Caki2 (cell line): ENCODE results near the gene TRIM34. TPM values are rescaled to one million over a fixed set of nuclear protein-coding genes. Genes with fewer than 3 reads are reported as not detected.
"Not testable (repeated sequence)": the region's sequence is repeated elsewhere in the genome, so short reads cannot be mapped to it uniquely, and the experiment has no call there.

Source experiments
- DNase-seq: peaks from one replicate; pipeline ENCODE4 v3.0.0-alpha.2; 2015; ENCODE audit warnings: low read depth
- in situ Hi-C: cut with HindIII; loops from 2 replicates; pipeline ENCODE4 v1.10.0; 2016; ENCODE audit warnings: low sequenced_read_pairs, low pct_unique_long_range_greater_than_20kb, mixed read lengths
- total RNA-seq: library from RNA; depleted of rRNA; stranded (reverse); fragments of >200 nt; shearing (Covaris generic); gene quantifications from 2 replicates; pipeline ENCODE4 v1.2.3, GENCODE V29; 2014; ENCODE audit warnings: low replicate concordance; rRNA removed

TRIM34 gene, protein sequence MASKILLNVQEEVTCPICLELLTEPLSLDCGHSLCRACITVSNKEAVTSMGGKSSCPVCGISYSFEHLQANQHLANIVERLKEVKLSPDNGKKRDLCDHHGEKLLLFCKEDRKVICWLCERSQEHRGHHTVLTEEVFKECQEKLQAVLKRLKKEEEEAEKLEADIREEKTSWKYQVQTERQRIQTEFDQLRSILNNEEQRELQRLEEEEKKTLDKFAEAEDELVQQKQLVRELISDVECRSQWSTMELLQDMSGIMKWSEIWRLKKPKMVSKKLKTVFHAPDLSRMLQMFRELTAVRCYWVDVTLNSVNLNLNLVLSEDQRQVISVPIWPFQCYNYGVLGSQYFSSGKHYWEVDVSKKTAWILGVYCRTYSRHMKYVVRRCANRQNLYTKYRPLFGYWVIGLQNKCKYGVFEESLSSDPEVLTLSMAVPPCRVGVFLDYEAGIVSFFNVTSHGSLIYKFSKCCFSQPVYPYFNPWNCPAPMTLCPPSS
- 8.1 and 15.3 TPM in 2 replicates for total RNA-seq

DNA sequence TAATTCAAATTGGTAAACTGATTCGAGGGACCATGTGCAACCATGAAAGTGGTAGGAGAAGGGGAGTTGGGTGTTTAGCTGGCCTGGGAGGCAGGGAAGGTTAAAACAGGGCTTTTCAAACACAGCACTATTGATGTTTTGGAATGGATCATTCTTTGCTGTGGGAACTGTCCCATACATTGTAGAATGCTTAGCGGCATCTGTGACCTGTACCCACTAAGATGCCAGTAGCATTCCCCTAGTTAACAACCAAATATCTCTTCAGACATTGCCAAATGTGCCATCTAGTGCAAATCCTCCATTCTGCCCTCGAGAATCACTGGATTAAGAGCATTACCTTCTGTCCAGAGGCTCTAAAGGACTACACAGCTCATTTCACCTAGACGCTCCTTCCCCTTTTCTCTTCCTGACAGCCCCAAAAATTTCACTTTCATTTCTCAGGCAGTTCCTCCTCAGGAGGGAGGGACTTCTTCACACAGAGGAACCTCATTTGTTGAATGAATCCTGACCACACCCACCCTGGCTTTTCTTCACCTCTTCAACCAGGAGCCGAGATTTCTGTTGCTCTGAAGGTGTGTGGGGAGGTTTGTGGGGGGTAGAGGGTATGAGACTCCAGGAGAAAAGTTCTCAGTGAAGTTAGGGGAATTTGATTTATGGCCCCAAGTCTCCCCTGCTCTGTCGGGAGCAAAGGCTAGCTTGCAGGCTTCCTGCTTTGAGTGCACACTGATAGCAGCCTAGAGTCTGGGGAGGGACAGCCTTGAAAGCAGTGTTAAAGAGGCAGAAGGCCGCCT lies at the start of gene TRIM34:
TSS of gene TRIM34 (plus strand) at position 513 of the 791 bp plus-strand sequence. CDS start 7,331 bp downstream, outside the sequence.
- peak; percentile 68 for DNase-seq
- in situ Hi-C loops, result no loop called here

DNA sequence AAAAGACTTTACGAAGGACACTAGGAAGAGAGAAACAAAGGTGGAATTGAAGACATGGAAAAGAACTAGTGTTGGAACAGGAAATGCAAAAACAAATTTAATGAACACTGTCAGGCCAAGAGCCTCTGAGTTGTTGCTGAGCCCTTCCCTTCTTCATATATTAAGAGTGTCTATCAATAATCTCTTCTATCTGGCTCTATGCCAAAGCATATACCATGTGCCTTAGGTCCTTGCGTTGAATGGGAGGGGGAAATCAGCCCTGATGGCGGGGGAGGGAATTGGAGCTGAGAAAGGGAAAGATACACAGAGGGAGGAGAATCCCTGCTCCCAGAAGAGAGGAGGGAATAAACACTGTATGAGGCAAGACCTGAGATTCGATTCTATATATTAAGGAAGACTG lies 49.6 kb upstream of the TRIM34 start:
- no peak for DNase-seq
- in situ Hi-C loops, result no loop called here

DNA sequence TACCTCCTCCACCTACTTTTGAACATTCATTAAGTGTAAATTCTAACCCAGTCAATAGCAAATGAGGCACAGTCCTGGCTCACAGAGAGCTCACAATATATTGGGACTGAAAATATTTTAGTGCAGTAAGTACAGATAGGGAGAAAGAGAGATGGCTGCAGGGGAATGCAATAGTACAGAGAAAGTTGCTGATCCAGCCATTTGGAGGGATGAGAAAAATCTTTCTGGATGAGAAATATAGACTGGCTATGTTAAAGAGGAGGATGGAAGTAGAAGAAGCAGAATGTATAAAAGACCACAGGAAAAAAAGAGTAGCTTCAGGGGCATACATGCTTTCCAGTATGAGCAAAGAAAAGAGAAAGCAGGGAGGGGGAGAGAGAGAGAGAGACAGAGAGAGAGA lies 47.7 kb upstream of the TRIM34 start:
- in situ Hi-C loops, result no loop called here
- DNase-seq, result no peak

DNA sequence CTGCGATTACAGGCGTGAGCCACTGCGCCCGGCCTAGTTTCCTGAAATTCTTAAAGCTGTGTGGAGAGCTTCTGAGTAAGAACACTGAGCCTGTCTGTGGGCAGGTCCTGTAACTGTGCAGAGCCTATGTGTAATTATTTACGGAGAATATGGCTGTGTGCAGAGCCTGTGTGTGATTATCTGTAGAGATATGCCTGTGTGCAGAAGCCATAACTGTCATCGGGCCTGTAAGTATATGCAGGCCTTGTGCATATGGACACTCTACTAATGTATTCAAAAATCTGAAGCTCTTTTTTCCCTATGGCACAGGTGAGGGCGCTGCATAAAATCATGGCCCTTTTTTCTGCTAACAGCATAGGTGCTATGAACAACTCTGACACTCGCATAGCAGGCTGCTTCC lies 44.2 kb upstream of the TRIM34 start, which contains the start of gene OR52B6:
TSS of gene OR52B6 (plus strand) at position 301 of the 400 bp plus-strand sequence. CDS start at position 301, 0 bp downstream.
- no peak for DNase-seq
- in situ Hi-C loops, result no loop called here

DNA sequence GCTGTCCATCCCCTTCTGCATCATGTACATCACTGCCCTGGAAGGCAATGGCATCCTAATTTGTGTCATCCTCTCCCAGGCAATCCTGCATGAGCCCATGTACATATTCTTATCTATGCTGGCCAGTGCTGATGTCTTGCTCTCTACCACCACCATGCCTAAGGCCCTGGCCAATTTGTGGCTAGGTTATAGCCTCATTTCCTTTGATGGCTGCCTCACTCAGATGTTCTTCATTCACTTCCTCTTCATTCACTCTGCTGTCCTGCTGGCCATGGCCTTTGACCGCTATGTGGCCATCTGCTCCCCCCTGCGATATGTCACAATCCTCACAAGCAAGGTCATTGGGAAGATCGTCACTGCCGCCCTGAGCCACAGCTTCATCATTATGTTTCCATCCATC lies 43.8 kb upstream of the TRIM34 start:
- in situ Hi-C loops, result no loop called here
- no peak for DNase-seq

DNA sequence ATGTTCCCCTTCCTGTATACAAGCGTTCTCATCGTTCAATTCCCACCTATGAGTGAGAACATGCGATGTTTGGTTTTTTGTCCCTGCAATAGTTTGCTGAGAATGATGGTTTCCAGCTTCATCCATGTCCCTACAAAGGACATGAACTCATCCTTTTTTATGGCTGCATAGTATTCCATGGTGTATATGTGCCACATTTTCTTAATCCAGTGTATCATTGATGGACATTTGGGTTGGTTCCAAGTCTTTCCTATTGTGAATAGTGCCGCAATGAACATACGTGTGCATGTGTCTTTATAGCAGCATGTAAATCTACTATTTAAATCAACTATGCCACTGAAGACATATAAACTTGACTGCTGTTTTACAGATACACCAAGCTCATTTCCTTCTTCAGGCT lies 40.3 kb upstream of the TRIM34 start:
- in situ Hi-C loops, DNase-seq: not testable (repeated sequence)

DNA sequence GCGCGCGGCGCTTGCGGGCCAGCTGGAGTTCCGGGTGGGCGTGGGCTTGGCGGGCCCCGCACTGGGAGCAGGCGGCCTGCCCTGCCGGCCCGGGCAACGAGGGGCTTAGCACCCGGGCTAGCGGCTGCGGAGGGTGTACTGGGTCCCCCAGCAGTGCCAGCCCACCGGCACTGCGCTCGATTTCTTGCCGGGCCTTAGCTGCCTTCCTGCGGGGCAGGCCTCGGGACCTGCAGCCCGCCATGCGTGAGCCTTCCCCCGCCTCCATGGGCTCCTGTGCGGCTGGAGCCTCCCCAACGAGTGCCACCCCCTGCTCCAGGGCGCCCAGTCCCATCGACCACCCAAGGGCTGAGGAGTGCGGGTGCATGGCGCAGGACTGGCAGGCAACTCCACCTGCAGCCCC lies 34.9 kb upstream of the TRIM34 start:
- DNase-seq, in situ Hi-C loops: not testable (repeated sequence)

DNA sequence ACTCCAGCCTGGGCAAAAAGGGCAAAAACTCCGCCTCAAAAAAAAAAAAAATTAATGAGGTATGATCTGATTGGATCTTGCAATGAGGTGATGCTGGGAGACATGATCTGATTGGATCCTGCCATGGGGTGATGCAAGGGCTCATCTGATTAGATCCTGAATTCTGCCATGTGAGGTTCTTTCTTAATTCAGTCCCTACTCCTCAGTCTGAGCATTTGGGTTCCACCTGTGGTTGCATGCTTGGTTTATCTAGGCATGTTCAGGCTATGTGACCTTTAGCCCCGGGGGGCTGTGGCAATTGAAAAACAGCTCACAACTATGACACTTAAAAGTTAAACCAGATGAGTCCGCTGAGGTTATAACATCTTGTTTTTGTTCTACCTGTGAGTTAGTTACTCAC lies 33.2 kb upstream of the TRIM34 start:
- peak; percentile 31 for DNase-seq

DNA sequence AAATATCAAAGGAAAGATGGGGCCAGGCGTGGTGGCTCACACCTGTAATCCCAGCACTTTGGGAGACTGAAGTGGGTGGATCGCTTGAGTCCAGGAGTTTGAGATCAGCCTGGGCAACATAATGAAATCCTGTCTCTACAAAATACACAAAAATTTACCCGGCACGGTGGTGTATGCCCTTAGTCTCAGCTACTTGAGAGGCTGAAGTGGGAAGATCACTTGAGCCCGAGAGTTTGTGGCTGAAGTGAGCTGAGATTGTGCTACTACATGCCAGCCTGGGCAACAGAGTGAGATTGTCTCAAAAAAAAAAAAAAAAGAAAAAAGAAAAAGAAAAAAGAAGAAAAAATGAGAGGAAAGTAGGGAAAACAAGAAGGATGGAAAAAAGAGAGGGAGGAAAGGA lies 32.2 kb upstream of the TRIM34 start:
- in situ Hi-C loops, result no loop called here
- DNase-seq, result no peak

More for the DNA sequence above, 33.2 kb upstream of the TRIM34 start:
- in situ Hi-C loops, result no loop called here

DNA sequence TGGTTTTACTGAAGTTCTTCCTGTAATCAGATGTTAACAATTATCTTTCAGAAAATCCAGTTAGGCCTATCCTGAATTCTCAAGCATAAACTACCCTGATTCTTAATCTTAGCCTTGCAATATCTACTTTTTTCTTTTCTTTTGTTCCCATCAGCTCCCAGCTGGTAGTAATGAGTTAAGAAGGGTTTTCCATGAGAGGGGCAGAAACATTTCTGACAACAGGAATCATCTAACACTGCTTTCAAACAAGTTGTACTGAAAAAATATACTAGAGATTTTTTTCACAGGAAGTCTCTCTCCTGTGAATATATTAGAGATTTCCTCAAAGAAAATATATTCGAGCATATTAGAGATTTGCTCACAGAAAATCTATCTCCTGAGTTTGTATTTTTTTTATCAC lies 31.7 kb upstream of the TRIM34 start:
- in situ Hi-C loops, result no loop called here
- no peak for DNase-seq

DNA sequence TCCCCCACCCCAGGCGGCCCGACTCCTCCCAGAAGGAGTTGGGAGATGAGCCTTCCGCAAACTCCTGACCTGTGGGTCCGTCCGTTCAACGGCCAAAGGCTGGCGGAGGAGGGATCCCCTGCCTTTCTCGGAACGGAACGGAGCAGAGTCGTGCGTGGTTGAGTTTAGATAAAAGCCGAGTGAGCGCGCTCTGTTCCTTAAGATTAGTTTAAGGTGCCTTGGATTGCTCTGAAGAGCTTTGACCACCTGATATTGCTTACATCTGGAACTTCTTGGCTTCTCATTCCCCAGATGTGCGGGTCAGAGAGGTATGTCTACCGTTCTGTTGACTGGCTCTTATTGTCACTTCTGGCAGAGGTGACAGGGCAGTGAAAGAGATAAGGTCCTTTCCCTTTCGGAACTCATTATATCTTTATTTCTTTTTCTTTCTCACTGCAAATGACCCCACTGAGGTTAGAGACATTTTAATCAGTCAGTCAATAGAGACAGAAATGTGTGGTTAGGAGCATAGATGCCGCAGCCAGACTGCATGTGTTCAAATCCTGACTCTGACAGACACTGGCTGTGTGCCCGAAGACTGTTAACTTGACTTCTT lies 28.1 kb upstream of the TRIM34 start, which contains the start of gene TRIM6:
TSS of gene TRIM6 (plus strand) at position 31 of the 595 bp plus-strand sequence. CDS start at position 292, 261 bp downstream.
- peak; percentile 56 for DNase-seq
- in situ Hi-C loops, result no loop called here

DNA sequence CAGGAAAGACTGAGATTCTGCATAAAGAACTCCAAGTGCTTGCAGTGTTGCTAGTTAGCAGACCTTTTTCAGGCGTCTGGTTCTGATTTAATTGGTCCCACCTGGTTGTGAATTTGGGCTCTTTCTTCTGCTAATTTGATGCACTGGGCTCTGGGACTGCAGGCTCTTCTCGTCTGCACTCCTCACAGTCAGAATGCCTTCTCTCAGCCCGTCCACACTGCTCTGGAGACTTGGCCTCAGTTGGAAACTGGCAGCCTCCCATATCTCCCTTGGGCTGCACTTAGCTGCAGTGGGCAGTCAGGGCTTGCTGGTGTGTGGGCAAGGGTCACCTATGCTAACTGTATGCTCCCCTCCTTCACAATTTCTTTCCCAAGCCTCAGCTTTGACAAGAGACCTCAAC lies 26.8 kb upstream of the TRIM34 start:
- in situ Hi-C loops, result no loop called here
- DNase-seq, result no peak

DNA sequence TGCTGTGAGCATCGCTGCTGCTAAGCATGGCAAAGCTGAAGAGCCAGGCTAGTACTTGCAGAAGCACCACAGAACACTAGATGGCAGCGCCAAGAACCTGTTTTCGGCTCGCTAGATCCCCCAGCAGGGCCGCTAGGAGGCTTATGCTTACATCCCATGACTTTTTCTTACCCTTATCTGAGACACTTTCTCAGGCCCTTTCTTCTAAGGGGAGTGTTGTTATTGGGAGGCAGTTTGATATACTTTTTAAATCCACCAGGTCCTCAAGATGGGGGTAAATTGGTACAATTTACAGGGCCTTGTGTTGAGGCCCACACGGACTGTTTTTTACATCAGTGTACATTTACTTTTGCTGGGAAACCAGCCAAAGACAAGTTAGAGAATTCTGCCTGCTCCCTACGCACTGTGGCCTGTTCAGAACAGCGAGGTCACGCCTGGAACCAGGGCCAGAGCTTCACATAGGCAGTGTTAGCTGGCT lies 24.4 kb upstream of the TRIM34 start:
- in situ Hi-C loops, result no loop called here
- peak; percentile 50 for DNase-seq

DNA sequence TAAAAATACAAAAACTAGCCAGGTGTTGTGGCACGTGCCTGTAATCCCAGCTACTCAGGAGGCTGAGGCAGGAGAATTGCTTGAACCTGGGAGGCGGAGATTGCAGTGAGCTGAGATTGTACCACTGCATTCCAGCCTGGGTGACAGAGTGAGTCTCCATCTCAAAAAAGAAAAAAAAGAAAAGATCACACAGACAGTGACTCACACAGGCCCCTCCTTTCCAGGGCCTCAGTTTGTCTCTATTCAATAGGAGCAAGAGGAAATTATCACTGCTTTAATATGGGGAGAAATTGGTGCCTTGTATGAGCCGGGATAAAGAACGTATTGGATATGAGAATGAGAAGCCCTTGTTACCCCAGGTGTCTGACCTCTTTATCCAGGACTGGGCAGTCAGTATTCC lies 22.0 kb upstream of the TRIM34 start:
- in situ Hi-C loops, DNase-seq: not testable (repeated sequence)

DNA sequence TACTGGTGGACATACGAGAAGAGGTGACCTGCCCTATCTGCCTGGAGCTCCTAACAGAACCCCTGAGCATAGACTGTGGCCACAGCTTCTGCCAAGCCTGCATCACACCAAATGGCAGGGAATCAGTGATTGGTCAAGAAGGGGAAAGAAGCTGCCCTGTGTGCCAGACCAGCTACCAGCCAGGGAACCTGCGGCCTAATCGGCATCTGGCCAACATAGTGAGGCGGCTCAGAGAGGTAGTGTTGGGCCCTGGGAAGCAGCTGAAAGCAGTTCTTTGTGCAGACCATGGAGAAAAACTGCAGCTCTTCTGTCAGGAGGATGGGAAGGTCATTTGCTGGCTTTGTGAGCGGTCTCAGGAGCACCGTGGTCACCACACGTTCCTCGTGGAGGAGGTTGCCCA lies 21.5 kb upstream of the TRIM34 start:
- DNase-seq, result no peak
- in situ Hi-C loops, result no loop called here

DNA sequence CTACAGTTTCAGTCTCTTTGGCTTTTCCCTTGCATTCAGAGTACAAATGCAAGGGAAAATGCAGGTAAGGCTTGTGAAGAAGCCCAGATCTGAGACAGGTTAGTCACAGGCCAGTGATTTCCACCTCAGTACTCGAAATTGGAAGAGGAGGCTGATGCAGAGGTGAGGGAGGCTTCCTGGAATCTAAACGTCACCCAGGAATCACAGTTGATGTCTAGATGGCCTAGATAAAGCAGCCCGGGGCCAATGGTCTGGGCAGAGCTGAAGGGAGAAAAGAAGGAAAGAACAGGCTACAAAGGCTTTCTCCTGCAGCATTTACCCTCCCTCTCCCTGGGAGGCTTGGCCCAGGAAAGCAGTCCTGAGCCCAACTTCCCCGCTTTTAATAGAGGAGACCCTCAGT lies 19.9 kb upstream of the TRIM34 start:
- in situ Hi-C loops, result no loop called here
- no peak for DNase-seq

DNA sequence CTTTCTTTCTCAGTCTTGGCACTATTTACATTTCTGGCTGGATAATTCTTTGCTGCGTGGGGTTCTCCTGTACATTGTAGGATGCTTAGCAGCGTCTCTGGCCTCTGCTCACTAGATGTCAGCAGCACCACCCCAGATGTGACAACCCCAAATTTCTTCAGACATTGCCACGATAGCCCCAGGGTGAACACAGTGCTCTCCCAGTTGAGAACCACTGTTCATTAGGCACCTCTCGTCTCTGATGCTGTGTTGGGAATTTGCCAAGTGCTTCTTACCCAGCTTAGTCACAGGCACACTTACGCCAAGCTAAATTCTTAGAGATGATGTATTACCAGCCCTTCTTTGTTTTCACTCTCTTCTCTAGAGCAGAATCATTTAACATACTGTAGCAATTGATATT lies 19.0 kb upstream of the TRIM34 start:
- no peak for DNase-seq
- in situ Hi-C loops, result no loop called here

DNA sequence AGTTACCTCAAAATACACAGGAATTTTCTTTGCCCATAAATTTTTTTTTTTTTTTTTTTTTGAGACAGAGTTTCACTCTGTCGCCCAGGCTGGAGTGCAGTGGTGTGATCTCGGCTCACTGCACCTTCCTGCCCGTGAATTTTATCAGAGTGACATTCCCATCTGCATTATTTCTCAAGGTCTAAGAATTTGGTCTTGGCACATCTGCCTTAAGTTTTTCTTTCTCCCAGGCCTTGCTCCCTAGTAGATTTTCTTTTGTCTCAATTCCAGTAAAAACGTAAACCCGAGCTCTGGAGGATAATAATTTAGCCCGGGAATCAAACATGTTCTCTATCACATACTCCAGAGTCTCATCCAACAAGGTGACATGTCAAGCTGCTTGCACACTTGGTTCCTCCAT lies 16.0 kb upstream of the TRIM34 start:
- no peak for DNase-seq
- in situ Hi-C loops, result no loop called here
